GM12878 (cell line): ENCODE data around the gene SPTBN1. TPM values are rescaled to one million over a fixed set of nuclear protein-coding genes. Genes with fewer than 3 reads are reported as not detected.

ENCODE experiments used
- ATAC-seq: fragments of 200-7000 bp; cut with Tn5 transposase; 3 replicates; pipeline ENCODE4 v1.9.1; 2020; ENCODE audit warnings: mild to moderate bottlenecking, moderate library complexity
- BruUV-seq: library from RNA; stranded (reverse); fragments of 400-500 nt; replicated peaks from 2 replicates; lab custom pipeline; 2021; lab: Mats Ljungman, UMichigan
- CTCF ChIA-PET: fragments of 300-600 bp; sonication (Branson Sonifier 250); formaldehyde crosslinking; extraction: SDS; loops from one replicate; lab custom pipeline; 2021; ENCODE audit warnings: inconsistent platforms; lab: Yijun Ruan, JAX
- POLR2A ChIA-PET: fragments of 350-600 bp; formaldehyde crosslinking; extraction: SDS; loops from one replicate; lab custom pipeline; 2021; ENCODE audit warnings: inconsistent platforms; lab: Charles Lee
- RAD21 ChIA-PET: fragments of 300-600 bp; sonication (Branson Sonifier 250); formaldehyde crosslinking; loops from one replicate; lab custom pipeline; 2023; ENCODE audit warnings: antibody characterized with exemption; ENCODE audit not compliant: unreplicated experiment; lab: Charles Lee
- SMC1A ChIA-PET: fragments of 300-600 bp; sonication (Branson Sonifier 250); formaldehyde crosslinking; loops from one replicate; lab custom pipeline; 2023; ENCODE audit not compliant: unreplicated experiment, uncharacterized antibody; lab: Charles Lee
- DNase-seq: peaks from one replicate; pipeline ENCODE4 v3.0.0-alpha.2; 2011; ENCODE audit warnings: low read depth, low spot score
- FAIRE-seq: peaks from 3 replicates; lab custom pipeline; 2011; peaks lifted over from hg19 to GRCh38; lab: Jason Lieb, UNC
- H2AFZ ChIP-seq: 2 replicates; pipeline ENCODE4 v1.6.0; 2011; ENCODE audit warnings: low read depth, low read length, control low read depth; ENCODE audit not compliant: control insufficient read depth
- H3K27ac ChIP-seq: 2 replicates; pipeline ENCODE4 v1.5.1; 2011; ENCODE audit warnings: control low read depth; ENCODE audit not compliant: control insufficient read depth, insufficient read depth
- H3K27me3 ChIP-seq, 2 experiments: replicated peaks in 1 of 2; 2 replicates each; pipeline versions ENCODE4 v1.6.0 to v1.6.1; 2011; ENCODE audit warnings: low read length in 1 of 2; ENCODE audit not compliant: control insufficient read depth in 2 of 2, insufficient read depth in 2 of 2
- H3K36me3 ChIP-seq, 2 experiments: 2 replicates each; pipeline ENCODE4 v1.5.1; 2011; ENCODE audit warnings: low read length in 1 of 2; ENCODE audit not compliant: control insufficient read depth in 2 of 2, insufficient read depth in 2 of 2
- H3K4me1 ChIP-seq: 2 replicates; pipeline ENCODE4 v1.6.1; 2011; ENCODE audit warnings: mild to moderate bottlenecking, low read length, moderate library complexity, mixed read lengths; ENCODE audit not compliant: control insufficient read depth, insufficient read depth
- H3K4me2 ChIP-seq: 2 replicates; pipeline ENCODE4 v1.6.0; 2011; ENCODE audit warnings: control low read depth; ENCODE audit not compliant: control insufficient read depth, insufficient read depth
- H3K4me3 ChIP-seq: fragments of 200-600 bp; sonication (generic); 2 replicates; pipeline ENCODE4 v1.5.1; 2016
- H3K79me2 ChIP-seq: 2 replicates; pipeline ENCODE4 v1.6.0; 2011; ENCODE audit warnings: low read length; ENCODE audit not compliant: control insufficient read depth, insufficient read depth
- H3K9ac ChIP-seq: 2 replicates; pipeline ENCODE4 v1.8.0; 2011; ENCODE audit warnings: low read length, control low read depth, mixed read lengths; ENCODE audit not compliant: control insufficient read depth, insufficient read depth
- H3K9me3 ChIP-seq: replicated peaks from 3 replicates; pipeline ENCODE4 v1.5.1; 2011; ENCODE audit warnings: mild to moderate bottlenecking, low read length; ENCODE audit not compliant: control insufficient read depth, insufficient read depth
- H4K20me1 ChIP-seq: 2 replicates; pipeline ENCODE4 v1.6.0; 2011; ENCODE audit not compliant: control insufficient read depth, insufficient read depth
- CBFB ChIP-seq: IDR thresholded peaks from 2 replicates; pipeline ENCODE4 v1.6.1; 2016; ENCODE audit warnings: antibody characterized with exemption, low read depth
- CBX5 ChIP-seq: sonication (generic); IDR thresholded peaks from 2 replicates; pipeline ENCODE4 v1.6.1; 2016; ENCODE audit warnings: low read depth, moderate library complexity, mild to moderate bottlenecking, inconsistent platforms
- ETV6 ChIP-seq, 2 experiments: fragments of 450-650 bp in 1 of 2; IDR thresholded peaks in 1 of 2; conservative IDR thresholded peaks in 1 of 2; 2 replicates each; pipeline ENCODE4 v1.6.1; 2014; ENCODE audit warnings: antibody characterized with exemption in 1 of 2, borderline replicate concordance in 1 of 2, low read depth in 1 of 2, mild to moderate bottlenecking in 1 of 2, moderate library complexity in 1 of 2
- FOXK2 ChIP-seq: fragments of 450-650 bp; IDR thresholded peaks from 2 replicates; pipeline ENCODE4 v1.6.1; 2017; ENCODE audit warnings: mild to moderate bottlenecking, moderate library complexity
- HDAC6 ChIP-seq: fragments of 200-600 bp; sonication (generic); IDR thresholded peaks from one replicate; pipeline ENCODE4 v1.8.0; 2017; ENCODE audit warnings: antibody characterized with exemption; ENCODE audit not compliant: unreplicated experiment
- NRF1 ChIP-seq: conservative IDR thresholded peaks from 2 replicates; pipeline ENCODE4 v1.6.1; 2011; ENCODE audit warnings: mild to moderate bottlenecking, low read depth, low read length, improper control_type of control experiment
- RB1 ChIP-seq: fragments of 450-650 bp; formaldehyde crosslinking; IDR thresholded peaks from 2 replicates; pipeline ENCODE4 v1.6.1; 2017; ENCODE audit warnings: mild to moderate bottlenecking, borderline replicate concordance
- RUNX3 ChIP-seq: IDR thresholded peaks from 2 replicates; pipeline ENCODE4 v1.6.1; 2012; ENCODE audit warnings: low read length, inconsistent platforms
- SIN3A ChIP-seq: IDR thresholded peaks from 2 replicates; pipeline ENCODE4 v1.6.1; 2012; ENCODE audit warnings: low read depth, low read length, improper control_type of control experiment
- SMAD1 ChIP-seq: fragments of 450-650 bp; IDR thresholded peaks from 2 replicates; pipeline ENCODE4 v1.6.1; 2018; ENCODE audit warnings: mild to moderate bottlenecking, low read depth; ENCODE audit not compliant: partially characterized antibody
- SREBF1 ChIP-seq: IDR thresholded peaks from 2 replicates; pipeline ENCODE4 v1.6.1; 2012; ENCODE audit warnings: mild to moderate bottlenecking, low read length
- SRF ChIP-seq, 2 experiments: IDR thresholded peaks; 2 replicates each; pipeline ENCODE4 v1.6.1; 2011; ENCODE audit warnings: low read depth in 2 of 2, low read length in 2 of 2, mild to moderate bottlenecking in 1 of 2, moderate library complexity in 1 of 2
- ZZZ3 ChIP-seq: IDR thresholded peaks from 2 replicates; pipeline ENCODE4 v1.6.1; 2011; ENCODE audit warnings: low read depth; ENCODE audit not compliant: control insufficient read depth, insufficient read length
- WGBS: methylation state at CpG from one replicate; pipeline ENCODE4 v1.1.6; 2016; ENCODE audit warnings: low lambda C conversion rate; ENCODE audit not compliant: insufficient replicate concordance, insufficient coverage; ENCODE audit errors: missing lambda C conversion rate; 5-methylcytosine and 5-hydroxymethylcytosine counted together
- in situ Hi-C: fragments of 300-500 bp; cut with MboI; formaldehyde crosslinking; loops from 9 replicates; pipeline ENCODE4 v1.14.3; 2018; ENCODE audit warnings: mixed read lengths
- intact Hi-C: fragments of 100-400 bp; cut with micrococcal nuclease; formaldehyde crosslinking; loops from one replicate; pipeline ENCODE4 v1.14.2; 2022; ENCODE audit not compliant: unreplicated experiment
- polyA plus RNA-seq, 11 experiments: library from polyadenylated mRNA; depleted of rRNA in 4 of 11; unstranded in 6 of 11; stranded (reverse) in 5 of 11; fragments of >200 nt; fragmentation: Nextera tagmentation in 4 of 11; fragmentation: Illumina TruSeq in 1 of 11; extraction: Ambion mirVana in 4 of 11; extraction: Trizol in 1 of 11; gene quantifications; 1 replicate in 1 of 11; 2 replicates in 10 of 11; pipeline versions ENCODE4 v1.2.1 to v1.2.3, GENCODE V29; 2011 to 2016; ENCODE audit warnings: inconsistent platforms in 2 of 11, missing spikeins in 2 of 11, low read depth in 1 of 11
- total RNA-seq, 4 experiments: library from RNA; depleted of rRNA in 3 of 4; stranded (reverse); fragments of >200 nt in 3 of 4; fragmentation: Illumina TruSeq in 1 of 4; extraction: Trizol in 1 of 4; gene quantifications; 2 replicates each; pipeline versions ENCODE4 v1.2.1 to v1.2.3, GENCODE V29; 2013 to 2021
- TF ChIP-seq, protein P1 (sequence below): IDR thresholded peaks from 2 replicates; pipeline ENCODE4 v1.6.1; 2012; ENCODE audit warnings: improper control_type of control experiment, low read depth, low read length; ENCODE audit not compliant: insufficient replicate concordance
- TF ChIP-seq, protein P2 (sequence below): fragments of 450-650 bp; formaldehyde crosslinking; IDR thresholded peaks from 2 replicates; pipeline ENCODE4 v1.4.0; 2020; ENCODE audit warnings: mild to moderate bottlenecking, moderate library complexity

SPTBN1 gene
- total and polyA plus RNA-seq, 10 of the 15 experiments (the other 5 are each of a cell fraction or from before 2014, with no cell fraction given) = 20.6 to 154 (median 76.7) TPM

DNA sequence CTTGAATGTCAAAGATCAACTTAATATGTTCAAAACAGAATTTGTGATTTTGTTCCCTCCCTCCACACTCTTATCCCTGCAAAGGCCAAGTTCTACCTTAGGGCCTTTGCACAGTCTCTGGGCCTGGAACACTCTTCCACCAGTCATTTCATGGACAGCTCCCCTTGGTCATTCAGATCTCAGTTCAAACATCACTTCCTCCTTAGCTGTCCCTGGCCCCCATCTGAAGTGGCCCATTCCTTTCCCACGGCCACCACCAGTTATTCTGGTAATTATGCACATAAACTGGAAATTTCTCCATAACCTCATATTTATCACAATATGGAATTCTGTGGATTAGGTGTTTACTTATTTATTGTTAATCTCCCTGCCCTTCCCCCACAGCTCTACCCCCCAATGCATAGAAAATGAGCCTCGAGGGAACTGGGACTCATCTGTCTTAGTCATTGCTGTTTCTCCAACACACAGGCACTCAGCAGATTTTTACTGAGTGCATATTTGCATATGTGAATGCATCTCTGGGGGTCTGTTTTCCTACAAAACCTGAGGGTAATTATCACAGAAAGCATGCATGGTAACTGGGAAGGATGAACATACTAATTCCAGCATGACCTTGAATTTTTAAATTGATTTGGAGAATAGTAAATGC, 35.5 kb upstream of the SPTBN1 start:
- no peak overlapping the region for H3K27ac ChIP-seq
- H3K36me3 ChIP-seq = no peaks in the 10 kb centered on the region
- BruUV-seq = no TSS peak
- TF ChIP-seq, protein P1, sequence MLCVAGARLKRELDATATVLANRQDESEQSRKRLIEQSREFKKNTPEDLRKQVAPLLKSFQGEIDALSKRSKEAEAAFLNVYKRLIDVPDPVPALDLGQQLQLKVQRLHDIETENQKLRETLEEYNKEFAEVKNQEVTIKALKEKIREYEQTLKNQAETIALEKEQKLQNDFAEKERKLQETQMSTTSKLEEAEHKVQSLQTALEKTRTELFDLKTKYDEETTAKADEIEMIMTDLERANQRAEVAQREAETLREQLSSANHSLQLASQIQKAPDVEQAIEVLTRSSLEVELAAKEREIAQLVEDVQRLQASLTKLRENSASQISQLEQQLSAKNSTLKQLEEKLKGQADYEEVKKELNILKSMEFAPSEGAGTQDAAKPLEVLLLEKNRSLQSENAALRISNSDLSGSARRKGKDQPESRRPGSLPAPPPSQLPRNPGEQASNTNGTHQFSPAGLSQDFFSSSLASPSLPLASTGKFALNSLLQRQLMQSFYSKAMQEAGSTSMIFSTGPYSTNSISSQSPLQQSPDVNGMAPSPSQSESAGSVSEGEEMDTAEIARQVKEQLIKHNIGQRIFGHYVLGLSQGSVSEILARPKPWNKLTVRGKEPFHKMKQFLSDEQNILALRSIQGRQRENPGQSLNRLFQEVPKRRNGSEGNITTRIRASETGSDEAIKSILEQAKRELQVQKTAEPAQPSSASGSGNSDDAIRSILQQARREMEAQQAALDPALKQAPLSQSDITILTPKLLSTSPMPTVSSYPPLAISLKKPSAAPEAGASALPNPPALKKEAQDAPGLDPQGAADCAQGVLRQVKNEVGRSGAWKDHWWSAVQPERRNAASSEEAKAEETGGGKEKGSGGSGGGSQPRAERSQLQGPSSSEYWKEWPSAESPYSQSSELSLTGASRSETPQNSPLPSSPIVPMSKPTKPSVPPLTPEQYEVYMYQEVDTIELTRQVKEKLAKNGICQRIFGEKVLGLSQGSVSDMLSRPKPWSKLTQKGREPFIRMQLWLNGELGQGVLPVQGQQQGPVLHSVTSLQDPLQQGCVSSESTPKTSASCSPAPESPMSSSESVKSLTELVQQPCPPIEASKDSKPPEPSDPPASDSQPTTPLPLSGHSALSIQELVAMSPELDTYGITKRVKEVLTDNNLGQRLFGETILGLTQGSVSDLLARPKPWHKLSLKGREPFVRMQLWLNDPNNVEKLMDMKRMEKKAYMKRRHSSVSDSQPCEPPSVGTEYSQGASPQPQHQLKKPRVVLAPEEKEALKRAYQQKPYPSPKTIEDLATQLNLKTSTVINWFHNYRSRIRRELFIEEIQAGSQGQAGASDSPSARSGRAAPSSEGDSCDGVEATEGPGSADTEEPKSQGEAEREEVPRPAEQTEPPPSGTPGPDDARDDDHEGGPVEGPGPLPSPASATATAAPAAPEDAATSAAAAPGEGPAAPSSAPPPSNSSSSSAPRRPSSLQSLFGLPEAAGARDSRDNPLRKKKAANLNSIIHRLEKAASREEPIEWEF = no peak
- no peak for TF ChIP-seq SIN3A
- TF ChIP-seq, protein P2, sequence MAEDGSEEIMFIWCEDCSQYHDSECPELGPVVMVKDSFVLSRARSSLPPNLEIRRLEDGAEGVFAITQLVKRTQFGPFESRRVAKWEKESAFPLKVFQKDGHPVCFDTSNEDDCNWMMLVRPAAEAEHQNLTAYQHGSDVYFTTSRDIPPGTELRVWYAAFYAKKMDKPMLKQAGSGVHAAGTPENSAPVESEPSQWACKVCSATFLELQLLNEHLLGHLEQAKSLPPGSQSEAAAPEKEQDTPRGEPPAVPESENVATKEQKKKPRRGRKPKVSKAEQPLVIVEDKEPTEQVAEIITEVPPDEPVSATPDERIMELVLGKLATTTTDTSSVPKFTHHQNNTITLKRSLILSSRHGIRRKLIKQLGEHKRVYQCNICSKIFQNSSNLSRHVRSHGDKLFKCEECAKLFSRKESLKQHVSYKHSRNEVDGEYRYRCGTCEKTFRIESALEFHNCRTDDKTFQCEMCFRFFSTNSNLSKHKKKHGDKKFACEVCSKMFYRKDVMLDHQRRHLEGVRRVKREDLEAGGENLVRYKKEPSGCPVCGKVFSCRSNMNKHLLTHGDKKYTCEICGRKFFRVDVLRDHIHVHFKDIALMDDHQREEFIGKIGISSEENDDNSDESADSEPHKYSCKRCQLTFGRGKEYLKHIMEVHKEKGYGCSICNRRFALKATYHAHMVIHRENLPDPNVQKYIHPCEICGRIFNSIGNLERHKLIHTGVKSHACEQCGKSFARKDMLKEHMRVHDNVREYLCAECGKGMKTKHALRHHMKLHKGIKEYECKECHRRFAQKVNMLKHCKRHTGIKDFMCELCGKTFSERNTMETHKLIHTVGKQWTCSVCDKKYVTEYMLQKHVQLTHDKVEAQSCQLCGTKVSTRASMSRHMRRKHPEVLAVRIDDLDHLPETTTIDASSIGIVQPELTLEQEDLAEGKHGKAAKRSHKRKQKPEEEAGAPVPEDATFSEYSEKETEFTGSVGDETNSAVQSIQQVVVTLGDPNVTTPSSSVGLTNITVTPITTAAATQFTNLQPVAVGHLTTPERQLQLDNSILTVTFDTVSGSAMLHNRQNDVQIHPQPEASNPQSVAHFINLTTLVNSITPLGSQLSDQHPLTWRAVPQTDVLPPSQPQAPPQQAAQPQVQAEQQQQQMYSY = no peak
- no peak for TF ChIP-seq RUNX3
- no peak for TF ChIP-seq ZZZ3
- no peak for TF ChIP-seq ETV6 (conservative IDR thresholded peaks at IDR 0.05 in 1 of 2, IDR thresholded peaks at IDR 0.05 in 1 of 2; ENCODE audit: borderline replicate concordance in 1 of 2, low read depth in 1 of 2)
- TF ChIP-seq CBFB = no peak
- no peak for TF ChIP-seq SRF (IDR thresholded peaks at IDR 0.05; ENCODE audit: low read depth in 2 of 2, low read length in 2 of 2)
- TF ChIP-seq SREBF1 = no peak
- no peak for TF ChIP-seq CBX5
- no peak for TF ChIP-seq NRF1
- no peak for TF ChIP-seq RB1
- TF ChIP-seq HDAC6 = no peak
- no peak for TF ChIP-seq SMAD1
- no peak for TF ChIP-seq FOXK2
- CTCF ChIA-PET = no interaction called here
- in situ Hi-C loops (no loop called here), intact Hi-C loops (no loop called here)
- RAD21 ChIA-PET = no interaction called here
- no peak overlapping the region for H3K4me2 ChIP-seq
- no peaks in the 10 kb centered on the region; the same call in 2 of the 3 replicates for H3K9me3 ChIP-seq
- H3K9ac ChIP-seq = no peak overlapping the region
- no peak overlapping the region for H3K4me3 ChIP-seq
- no peak for DNase-seq
- POLR2A ChIA-PET = no interaction called here
- no peaks in the 10 kb centered on the region; the same call in 1 of the 2 replicates for H4K20me1 ChIP-seq
- H2AFZ ChIP-seq = no peak overlapping the region
- no peaks in the 10 kb centered on the region for H3K79me2 ChIP-seq
- SMC1A ChIA-PET = interaction anchor here (0.6 kb wide), 1 partner anchor 41 kb away, joined by 3 read pairs; no protein-coding TSS in a partner anchor
- WGBS = 6% methylated on average over 2 of the region's 2 CpGs
- no peaks in the 10 kb centered on the region for H3K4me1 ChIP-seq
- no peaks in the 10 kb centered on the region for H3K27me3 ChIP-seq
- no peak for ATAC-seq
- FAIRE-seq = no peak
